DMS153 (cell line): Measurements from ENCODE around the gene TIMMDC1.

ENCODE experiments used
- DNase-seq: peaks from one replicate; lab custom pipeline; 2025; lab: John Stamatoyannopoulos, UW

TIMMDC1 gene

GRCh38 chr3:119498186-119499011, at the start of gene TIMMDC1:
TSS of gene TIMMDC1 (plus strand) at chr3:119498547. CDS start at chr3:119498734, 187 bp downstream.
- peak; percentile 94 for DNase-seq

- no peak for DNase-seq
These were observed 44.5 kb upstream of the TIMMDC1 start for GRCh38 chr3:119453822-119454221.

- no peak for DNase-seq
These were observed 41.9 kb upstream of the TIMMDC1 start for GRCh38 chr3:119456469-119456868.

GRCh38 chr3:119457246-119457645, 41.1 kb upstream of the TIMMDC1 start:
- no peak for DNase-seq

GRCh38 chr3:119463171-119464169, 34.9 kb upstream of the TIMMDC1 start, which contains the start of gene TMEM39A:
TSS of gene TMEM39A (minus strand) at chr3:119463615. CDS start at chr3:119462074, 1,541 bp downstream.
- peak; percentile 96 for DNase-seq

- no peak for DNase-seq
These were observed 30.3 kb upstream of the TIMMDC1 start for GRCh38 chr3:119468041-119468440.

GRCh38 chr3:119469418-119470189, 28.7 kb upstream of the TIMMDC1 start:
- no peak for DNase-seq

GRCh38 chr3:119470866-119471265, 27.5 kb upstream of the TIMMDC1 start:
- DNase-seq: no peak

- DNase-seq: no peak
These were observed 17.3 kb upstream of the TIMMDC1 start for GRCh38 chr3:119481079-119481478.

- DNase-seq: no peak
These were observed 15.2 kb upstream of the TIMMDC1 start for GRCh38 chr3:119483101-119483500.

- DNase-seq: no peak
These were observed 12.8 kb upstream of the TIMMDC1 start for GRCh38 chr3:119485563-119485962.

GRCh38 chr3:119490153-119490552, 8.2 kb upstream of the TIMMDC1 start:
- DNase-seq: no peak

GRCh38 chr3:119492128-119492527, 6.2 kb upstream of the TIMMDC1 start:
- DNase-seq: no peak

- no peak for DNase-seq
These were observed 5.5 kb upstream of the TIMMDC1 start for GRCh38 chr3:119492810-119493209.

GRCh38 chr3:119494597-119494996, 3.8 kb upstream of the TIMMDC1 start:
- DNase-seq: no peak

- DNase-seq: no peak
These were observed 544 bp upstream of the TIMMDC1 start for GRCh38 chr3:119497820-119498185.

- DNase-seq: no peak
These were observed 1.9 kb downstream of the TIMMDC1 start for GRCh38 chr3:119500265-119500664.

GRCh38 chr3:119500901-119501300, 2.6 kb downstream of the TIMMDC1 start:
- DNase-seq: no peak

GRCh38 chr3:119506631-119507030, 8.3 kb downstream of the TIMMDC1 start:
- DNase-seq: no peak

GRCh38 chr3:119507404-119507803, 9.1 kb downstream of the TIMMDC1 start:
- DNase-seq: no peak

- DNase-seq: no peak
These were observed 10.0 kb downstream of the TIMMDC1 start for GRCh38 chr3:119508172-119508845.
